GM21390 (cell line): ENCODE data around the gene IFI27L1.
A peak's percentile ranks its signal among the peaks of the same experiment; 100 is the strongest.

Experiments
- ATAC-seq: cut with Tn5 transposase; IDR thresholded peaks from one replicate; pipeline ENCODE4 v1.9.1; 2021; ENCODE audit not compliant: unreplicated experiment

IFI27L1 gene

DNA sequence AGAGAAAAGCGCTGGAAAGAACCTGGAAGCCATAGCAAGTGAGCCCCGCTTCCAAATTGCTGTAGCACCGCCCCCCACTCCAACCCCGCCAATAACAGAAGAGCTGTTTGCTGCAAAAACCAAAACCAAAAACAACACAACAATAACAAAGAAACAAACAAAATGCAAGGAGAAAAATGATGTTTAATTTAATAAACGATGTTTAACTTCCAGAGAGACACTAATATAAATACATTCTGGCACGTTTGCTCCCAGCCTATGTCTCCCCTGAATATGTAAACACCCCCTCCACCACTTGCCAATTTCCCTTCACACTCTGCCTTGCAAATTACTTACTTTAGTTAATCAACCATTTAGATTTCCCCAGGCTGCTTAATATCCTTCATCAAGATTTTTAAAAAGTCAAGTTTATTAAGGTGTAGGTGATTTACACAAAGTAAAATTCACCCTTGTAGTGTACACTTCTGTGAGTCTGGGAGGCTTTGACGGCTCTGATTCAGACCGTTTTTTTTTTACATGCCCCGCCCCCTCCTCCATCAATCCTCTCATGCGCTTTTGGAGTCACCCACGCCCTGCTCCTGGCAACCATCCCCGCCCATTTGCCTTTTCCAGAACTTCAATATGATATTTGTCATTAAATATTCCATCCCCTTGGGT lies 48.8 kb downstream of the IFI27L1 start:
- ATAC-seq: no peak

DNA sequence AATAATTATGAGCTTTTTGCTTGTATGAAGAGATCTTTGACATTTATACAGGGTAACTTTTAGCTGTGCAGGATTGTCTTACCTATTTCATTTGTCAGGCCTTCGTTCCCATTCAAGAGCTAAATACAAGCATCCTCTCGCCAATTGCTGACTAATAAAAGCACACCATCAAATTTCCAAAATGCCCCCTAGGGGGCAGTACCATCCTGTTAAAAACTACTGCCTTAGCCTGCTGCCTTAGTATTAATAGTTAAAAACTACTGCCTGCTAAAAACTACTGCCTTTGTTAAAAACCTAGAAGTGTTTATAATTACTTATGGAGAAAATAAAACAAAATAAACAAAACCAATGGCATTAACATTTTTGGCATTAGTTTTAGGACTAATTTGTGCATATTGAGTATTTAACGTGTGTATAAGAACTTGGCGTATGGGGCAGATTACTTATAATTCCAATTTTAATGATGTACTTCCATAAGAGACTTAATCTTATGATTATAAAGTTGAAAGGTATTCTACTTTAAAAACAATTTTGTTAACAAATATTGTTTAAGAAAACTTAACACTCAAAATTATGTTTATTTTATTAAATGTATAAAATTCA lies 51.3 kb downstream of the IFI27L1 start:
- no peak for ATAC-seq

DNA sequence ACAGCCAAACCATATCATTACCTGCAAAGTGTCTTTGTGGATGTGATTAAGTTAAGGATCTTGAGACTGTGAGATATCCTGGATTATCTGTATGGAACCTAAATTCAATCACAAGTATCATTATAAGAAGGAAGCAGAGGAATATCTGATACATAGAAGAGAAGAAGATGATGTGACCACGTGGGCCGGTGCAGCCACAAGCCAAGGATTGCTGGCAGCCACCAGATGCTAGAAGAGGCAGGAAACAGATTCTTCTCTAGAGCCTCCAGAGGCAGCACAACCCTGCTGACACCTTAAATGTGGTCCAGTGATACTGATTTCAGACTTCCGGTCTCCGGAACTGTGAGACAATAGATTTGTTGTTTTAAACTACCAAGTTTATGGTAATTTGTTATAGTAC lies 54.4 kb downstream of the IFI27L1 start:
- no peak for ATAC-seq

DNA sequence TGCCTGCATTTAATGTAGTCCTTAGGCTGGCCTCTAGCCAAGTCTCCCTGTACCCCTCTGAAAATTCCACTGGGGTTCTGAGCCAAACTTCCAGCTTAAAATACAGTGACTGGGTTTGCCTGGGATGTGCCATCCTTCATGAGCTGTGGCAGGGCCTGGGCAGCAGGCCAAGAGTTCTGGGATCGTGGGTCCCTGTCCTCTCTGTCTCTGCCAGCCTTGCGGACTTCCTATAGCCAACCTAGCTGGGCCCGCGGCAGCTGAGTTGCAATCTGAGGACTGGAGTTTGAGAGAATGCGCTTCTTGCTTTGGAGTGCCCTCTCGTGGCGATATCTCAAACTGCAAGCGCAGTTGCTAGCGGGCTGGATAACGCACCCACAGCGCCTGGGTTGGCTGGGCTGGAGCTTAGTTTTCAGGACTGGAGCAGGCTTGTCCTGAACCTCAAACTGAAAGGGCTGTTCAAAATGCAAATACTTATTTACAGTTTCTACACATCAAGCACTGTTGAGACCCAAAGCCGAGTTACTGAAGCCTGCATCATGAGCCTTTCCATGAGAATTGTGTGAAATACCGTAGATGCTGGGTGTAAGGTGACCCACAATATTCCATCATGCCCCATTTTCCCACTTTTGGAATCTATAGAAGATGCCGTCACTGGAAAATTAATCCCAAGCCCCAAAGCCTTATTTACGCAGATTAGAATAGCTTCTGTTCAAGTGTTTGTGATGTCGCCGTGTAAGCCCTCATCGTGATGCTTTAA lies 55.6 kb downstream of the IFI27L1 start:
- peak; percentile 85 for ATAC-seq

DNA sequence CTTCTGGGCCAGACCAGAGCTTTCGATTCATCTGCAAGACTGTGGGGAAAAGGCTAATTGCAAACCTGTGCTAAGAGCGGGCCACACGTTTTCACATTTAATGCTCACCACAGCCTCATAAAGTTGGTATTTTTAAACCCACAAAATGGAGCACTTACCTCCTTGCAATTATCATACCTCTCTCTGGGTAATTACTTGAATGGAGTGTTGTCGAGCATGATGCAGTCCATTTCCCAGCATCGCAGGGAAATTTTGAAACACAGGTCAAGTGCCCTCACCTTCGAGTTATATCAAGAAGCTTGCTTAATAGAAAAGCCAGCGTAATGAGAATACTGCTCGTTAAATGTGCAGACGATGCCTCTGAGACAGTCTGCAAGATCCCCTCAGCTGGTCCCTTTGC lies 57.1 kb downstream of the IFI27L1 start:
- no peak for ATAC-seq

DNA sequence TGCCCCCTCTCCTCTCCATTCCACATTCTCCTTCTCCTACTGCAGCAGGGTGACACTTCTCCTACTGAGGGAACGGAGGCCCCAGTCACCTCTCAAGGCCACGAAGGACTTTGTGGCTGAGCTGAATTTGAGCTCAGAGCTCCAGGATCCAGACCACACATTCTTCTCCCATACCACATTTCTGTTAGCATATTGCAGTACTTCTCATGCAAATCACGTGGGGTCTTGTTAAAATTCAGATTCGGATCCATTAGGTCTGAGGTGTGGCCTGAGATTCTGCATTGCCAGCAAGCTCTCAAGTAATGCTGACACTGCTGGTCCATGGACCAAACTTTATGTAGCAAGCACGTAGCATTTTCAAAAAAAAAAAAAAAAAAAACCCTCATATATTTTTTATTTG lies 57.9 kb downstream of the IFI27L1 start:
- no peak for ATAC-seq

DNA sequence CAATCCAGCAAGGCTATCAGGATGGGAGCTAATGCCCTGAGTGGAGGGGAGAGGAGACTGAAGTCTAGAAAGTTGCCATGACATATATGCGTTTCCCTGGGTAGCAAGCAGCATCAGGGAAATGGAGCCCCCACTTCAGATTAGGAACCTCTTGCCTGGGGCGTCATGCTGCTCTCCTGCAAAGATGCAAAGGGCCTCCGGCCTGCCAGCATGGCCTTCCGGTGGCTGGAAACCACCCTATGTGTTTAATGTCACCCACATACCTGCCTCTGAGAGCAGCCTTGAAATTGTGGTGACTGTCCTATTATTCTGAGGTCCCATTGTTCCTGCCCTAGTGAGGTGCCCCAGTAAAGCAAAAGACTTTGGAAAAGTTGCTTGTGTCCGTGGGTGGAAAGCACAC lies 58.3 kb downstream of the IFI27L1 start:
- no peak for ATAC-seq

DNA sequence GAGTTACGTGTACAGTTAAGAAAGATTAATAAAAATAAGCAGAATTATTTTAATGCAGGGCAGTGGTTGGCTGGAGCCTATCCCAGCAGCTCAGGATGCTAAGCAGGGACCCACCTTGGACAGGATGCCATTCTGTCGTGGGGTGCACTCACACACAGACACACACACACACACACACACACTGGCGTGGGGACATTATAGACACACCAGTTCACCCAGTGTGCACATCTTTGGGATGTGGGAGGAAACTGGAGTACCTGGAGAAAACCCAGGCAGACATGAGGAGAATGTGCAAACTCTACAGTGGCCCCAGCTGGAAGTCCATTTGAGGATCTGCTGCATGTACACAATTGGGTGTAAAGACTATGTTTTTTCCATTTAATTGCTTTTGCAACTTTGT lies 61.1 kb downstream of the IFI27L1 start:
- no peak for ATAC-seq

DNA sequence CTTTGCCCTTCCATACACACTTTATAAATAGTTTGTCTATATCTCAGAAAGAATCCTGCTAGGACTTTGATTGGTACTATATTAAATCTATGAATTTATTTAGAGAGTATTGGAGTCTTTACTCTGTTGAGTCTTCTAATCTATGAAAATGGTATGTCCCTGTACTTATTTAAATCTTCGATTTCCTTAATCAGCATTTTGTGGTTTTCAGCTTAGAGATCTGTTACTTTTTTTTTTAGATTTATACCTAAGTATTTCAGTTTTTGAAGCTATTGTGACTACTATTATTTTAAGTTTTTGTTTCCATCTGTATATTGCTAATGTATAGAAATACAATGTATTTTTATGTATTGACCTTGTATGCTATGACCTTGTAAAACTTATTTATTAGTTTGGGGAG lies 61.7 kb downstream of the IFI27L1 start:
- ATAC-seq: no peak

DNA sequence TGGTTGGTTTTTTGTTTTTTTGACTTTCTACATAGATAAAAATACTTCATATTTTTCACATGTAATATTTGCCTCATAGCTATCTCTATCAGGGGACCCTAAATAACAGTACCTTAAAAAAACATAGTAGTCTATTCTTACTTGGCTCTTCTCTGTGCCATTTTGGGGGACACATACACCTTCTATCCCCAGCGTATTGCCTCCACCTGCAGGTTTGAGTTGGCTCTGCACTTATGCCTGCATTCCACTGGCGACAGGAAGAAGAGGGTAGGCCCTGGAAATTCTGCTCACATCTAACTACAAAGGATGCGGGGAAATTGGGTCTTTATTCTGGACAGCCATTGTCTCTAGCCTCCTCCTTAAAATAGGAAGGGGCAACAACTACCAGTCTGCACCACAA lies 62.1 kb downstream of the IFI27L1 start:
- no peak for ATAC-seq

DNA sequence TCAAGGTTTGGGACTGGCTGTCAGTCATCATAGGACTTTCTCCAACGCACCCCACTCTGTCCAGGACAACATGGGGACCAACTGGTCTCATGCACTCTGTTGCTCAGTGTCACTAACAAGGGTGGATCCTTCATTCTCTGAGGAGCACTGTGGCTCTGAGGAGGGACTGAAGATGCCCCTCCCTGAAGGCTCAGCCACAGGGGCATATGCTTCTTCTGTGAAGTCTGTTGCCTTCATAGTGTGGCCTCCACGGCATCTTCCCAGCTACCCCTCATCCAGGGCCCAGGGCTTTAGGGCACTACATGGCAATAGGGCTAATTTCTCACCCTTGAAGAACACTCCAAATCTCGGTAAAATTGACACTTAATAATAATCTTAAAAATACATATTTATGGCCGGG lies 62.6 kb downstream of the IFI27L1 start:
- ATAC-seq: no peak

DNA sequence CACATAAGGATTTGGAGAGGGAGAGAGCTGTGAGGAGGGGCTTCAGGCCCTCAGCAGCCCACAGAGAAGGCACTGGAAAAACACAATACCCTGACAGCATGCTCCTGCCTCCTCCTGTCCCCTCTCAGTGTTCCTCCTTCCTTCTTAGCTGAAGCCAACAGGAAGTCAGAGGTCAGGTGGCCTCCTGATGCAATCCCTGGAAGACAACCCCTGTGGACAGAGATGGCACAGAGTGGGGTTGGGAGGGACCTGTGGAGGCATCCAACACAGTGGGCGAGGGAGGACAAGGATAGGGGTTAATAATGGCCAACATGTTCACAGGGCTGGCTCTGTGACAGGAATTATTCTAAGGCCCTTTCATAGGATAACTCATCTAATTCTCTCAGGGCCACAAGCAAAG lies 63.7 kb downstream of the IFI27L1 start:
- no peak for ATAC-seq

DNA sequence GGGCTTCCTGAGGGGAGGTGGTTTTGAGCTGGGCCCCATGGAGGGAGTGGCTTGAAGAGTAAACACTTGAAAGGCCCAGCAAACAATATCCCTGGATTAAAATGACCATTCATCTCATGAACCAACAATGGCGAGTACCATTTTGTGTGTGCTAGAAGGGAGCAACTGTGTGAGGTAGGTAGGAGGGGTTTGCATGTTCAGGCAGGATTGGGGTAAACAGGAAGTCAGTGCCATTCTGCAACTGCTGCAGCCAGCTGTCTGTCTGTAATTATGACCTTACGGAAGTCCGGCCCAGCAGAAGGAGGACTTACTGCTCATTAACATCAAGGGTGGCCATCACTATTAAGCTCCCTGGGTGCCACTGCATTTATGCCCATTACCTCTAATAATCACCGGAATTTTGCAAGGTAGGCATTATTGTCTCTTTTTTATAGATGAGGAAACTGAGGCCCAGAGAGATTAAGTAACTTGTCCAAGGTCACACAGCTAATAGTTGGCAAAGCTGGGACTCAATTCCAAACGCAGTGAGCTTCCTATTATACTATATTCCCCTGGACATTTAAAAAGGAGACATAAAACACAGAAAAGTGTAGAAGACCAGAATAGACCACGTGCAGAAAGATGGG lies 64.9 kb downstream of the IFI27L1 start:
- ATAC-seq: no peak
